ENCODE results near the gene KRT15. TPM values are rescaled to one million over a fixed set of nuclear protein-coding genes. Genes with fewer than 3 reads are reported as not detected.
A peak's percentile ranks its signal among the peaks of the same experiment; 100 is the strongest.

Gene KRT15
- polyA plus RNA-seq, 2 donors = 1,457 to 2,808 TPM

- H3K4me1 ChIP-seq (ENCODE audit: control insufficient read depth in 2 of 2, insufficient read depth in 2 of 2, low read length in 1 of 2) = no peaks in the 10 kb centered on the region
- no peaks in the 10 kb centered on the region for H3K27me3 ChIP-seq (ENCODE audit: control insufficient read depth in 1 of 2, insufficient read depth in 2 of 2, low read length in 2 of 2)
- no peak overlapping the region for H3K4me3 ChIP-seq (ENCODE audit: low read depth in 1 of 2, low read length in 2 of 2)
- 78 to 85% methylated on average over 7 to 8 of the region's 8 CpGs for WGBS, 2 donors
- no peak overlapping the region for H3K27ac ChIP-seq (ENCODE audit: low read depth in 2 of 2, low read length in 1 of 2)
- H3K9me3 ChIP-seq (ENCODE audit: control insufficient read depth in 2 of 2, insufficient read depth in 1 of 2, low read depth in 1 of 2, low read length in 1 of 2) = no peaks in the 10 kb centered on the region
- H3K36me3 ChIP-seq (ENCODE audit: control insufficient read depth in 2 of 2, insufficient read depth in 2 of 2, low read length in 1 of 2) = no peaks in the 10 kb centered on the region
Observed at GRCh38 chr17:41478237-41478636, 40.5 kb downstream of the KRT15 start.

GRCh38 chr17:41476866-41477815 lies 41.5 kb downstream of the KRT15 start:
- Histone ChIP-seq H3K27me3 (ENCODE audit: control insufficient read depth in 1 of 2, insufficient read depth in 2 of 2, low read length in 2 of 2) (no peaks in the 10 kb centered on the region), H3K9me3 (ENCODE audit: control insufficient read depth in 2 of 2, insufficient read depth in 1 of 2, low read depth in 1 of 2, low read length in 1 of 2) (no peaks in the 10 kb centered on the region), H3K36me3 (ENCODE audit: control insufficient read depth in 2 of 2, insufficient read depth in 2 of 2, low read length in 1 of 2) (no peaks in the 10 kb centered on the region), H3K4me1 (ENCODE audit: control insufficient read depth in 2 of 2, insufficient read depth in 2 of 2, low read length in 1 of 2) (no peaks in the 10 kb centered on the region), H3K4me3 (ENCODE audit: low read depth in 1 of 2, low read length in 2 of 2) (no peak overlapping the region), H3K27ac (ENCODE audit: low read depth in 2 of 2, low read length in 1 of 2) (no peak overlapping the region)
- WGBS, 2 donors = 84 to 90% methylated on average over 22 of the region's 22 CpGs

GRCh38 chr17:41475421-41475820 lies 43.3 kb downstream of the KRT15 start:
- Histone ChIP-seq H3K27ac (ENCODE audit: low read depth in 2 of 2, low read length in 1 of 2) (no peak overlapping the region), H3K27me3 (ENCODE audit: control insufficient read depth in 1 of 2, insufficient read depth in 2 of 2, low read length in 2 of 2) (no peaks in the 10 kb centered on the region), H3K36me3 (ENCODE audit: control insufficient read depth in 2 of 2, insufficient read depth in 2 of 2, low read length in 1 of 2) (no peaks in the 10 kb centered on the region), H3K9me3 (ENCODE audit: control insufficient read depth in 2 of 2, insufficient read depth in 1 of 2, low read depth in 1 of 2, low read length in 1 of 2) (no peaks in the 10 kb centered on the region), H3K4me3 (ENCODE audit: low read depth in 1 of 2, low read length in 2 of 2) (no peak overlapping the region), H3K4me1 (ENCODE audit: control insufficient read depth in 2 of 2, insufficient read depth in 2 of 2, low read length in 1 of 2) (no peaks in the 10 kb centered on the region)
- WGBS, 2 donors = 80 to 87% methylated on average over 4 of the region's 4 CpGs

- Histone ChIP-seq H3K9me3 (ENCODE audit: control insufficient read depth in 2 of 2, insufficient read depth in 1 of 2, low read depth in 1 of 2, low read length in 1 of 2) (no peaks in the 10 kb centered on the region), H3K4me3 (ENCODE audit: low read depth in 1 of 2, low read length in 2 of 2) (no peak overlapping the region), H3K4me1 (ENCODE audit: control insufficient read depth in 2 of 2, insufficient read depth in 2 of 2, low read length in 1 of 2) (no peaks in the 10 kb centered on the region), H3K36me3 (ENCODE audit: control insufficient read depth in 2 of 2, insufficient read depth in 2 of 2, low read length in 1 of 2) (no peaks in the 10 kb centered on the region), H3K27ac (ENCODE audit: low read depth in 2 of 2, low read length in 1 of 2) (no peak overlapping the region), H3K27me3 (ENCODE audit: control insufficient read depth in 1 of 2, insufficient read depth in 2 of 2, low read length in 2 of 2) (no peaks in the 10 kb centered on the region)
- 62 to 76% methylated on average over 8 of the region's 8 CpGs for WGBS, 2 donors
Observed at GRCh38 chr17:41474863-41475262, 43.8 kb downstream of the KRT15 start.

GRCh38 chr17:41468346-41468745 lies 50.3 kb downstream of the KRT15 start:
- Histone ChIP-seq H3K9me3 (ENCODE audit: control insufficient read depth in 2 of 2, insufficient read depth in 1 of 2, low read depth in 1 of 2, low read length in 1 of 2) (no peaks in the 10 kb centered on the region), H3K27ac (ENCODE audit: low read depth in 2 of 2, low read length in 1 of 2) (no peak overlapping the region), H3K4me3 (ENCODE audit: low read depth in 1 of 2, low read length in 2 of 2) (no peak overlapping the region), H3K27me3 (ENCODE audit: control insufficient read depth in 1 of 2, insufficient read depth in 2 of 2, low read length in 2 of 2) (no peaks in the 10 kb centered on the region), H3K36me3 (ENCODE audit: control insufficient read depth in 2 of 2, insufficient read depth in 2 of 2, low read length in 1 of 2) (no peaks in the 10 kb centered on the region), H3K4me1 (ENCODE audit: control insufficient read depth in 2 of 2, insufficient read depth in 2 of 2, low read length in 1 of 2) (peaks cover 10 to 18% of the 10 kb centered on the region in 2 donors)

GRCh38 chr17:41467561-41467960 lies 51.1 kb downstream of the KRT15 start:
- H3K27me3 ChIP-seq (ENCODE audit: control insufficient read depth in 1 of 2, insufficient read depth in 2 of 2, low read length in 2 of 2) = no peaks in the 10 kb centered on the region
- no peaks in the 10 kb centered on the region for H3K9me3 ChIP-seq (ENCODE audit: control insufficient read depth in 2 of 2, insufficient read depth in 1 of 2, low read depth in 1 of 2, low read length in 1 of 2)
- 38 to 61% methylated on average over 4 of the region's 4 CpGs for WGBS, 2 donors
- H3K4me1 ChIP-seq (ENCODE audit: control insufficient read depth in 2 of 2, insufficient read depth in 2 of 2, low read length in 1 of 2) = peaks cover 10 to 18% of the 10 kb centered on the region in 2 donors
- H3K36me3 ChIP-seq (ENCODE audit: control insufficient read depth in 2 of 2, insufficient read depth in 2 of 2, low read length in 1 of 2) = no peaks in the 10 kb centered on the region
- H3K4me3 ChIP-seq (ENCODE audit: low read depth in 1 of 2, low read length in 2 of 2) = no peak overlapping the region
- peak overlapping the region in 1 of 2 donors; percentile 26 for H3K27ac ChIP-seq (ENCODE audit: low read depth in 2 of 2, low read length in 1 of 2)

GRCh38 chr17:41466988-41467387 lies 51.7 kb downstream of the KRT15 start, which contains the start of gene KRT32:
TSS of gene KRT32 (minus strand) at chr17:41467386. CDS start at chr17:41467325, 61 bp downstream.
- no peaks in the 10 kb centered on the region for H3K36me3 ChIP-seq (ENCODE audit: control insufficient read depth in 2 of 2, insufficient read depth in 2 of 2, low read length in 1 of 2)
- H3K9me3 ChIP-seq (ENCODE audit: control insufficient read depth in 2 of 2, insufficient read depth in 1 of 2, low read depth in 1 of 2, low read length in 1 of 2) = no peaks in the 10 kb centered on the region
- WGBS, 2 donors = 71 to 72% methylated on average over 14 of the region's 14 CpGs
- H3K4me1 ChIP-seq (ENCODE audit: control insufficient read depth in 2 of 2, insufficient read depth in 2 of 2, low read length in 1 of 2) = peaks cover 10 to 18% of the 10 kb centered on the region in 2 donors
- no peak within 1 kb of the TSS for H3K4me3 ChIP-seq (ENCODE audit: low read depth in 1 of 2, low read length in 2 of 2)
- no peaks in the 10 kb centered on the region for H3K27me3 ChIP-seq (ENCODE audit: control insufficient read depth in 1 of 2, insufficient read depth in 2 of 2, low read length in 2 of 2)
- peak within 1 kb of the TSS; percentile 5 to 61 for H3K27ac ChIP-seq (ENCODE audit: low read depth in 2 of 2, low read length in 1 of 2)

GRCh38 chr17:41464682-41465081 lies 54.0 kb downstream of the KRT15 start:
- H3K36me3 ChIP-seq (ENCODE audit: control insufficient read depth in 2 of 2, insufficient read depth in 2 of 2, low read length in 1 of 2) = no peaks in the 10 kb centered on the region
- H3K9me3 ChIP-seq (ENCODE audit: control insufficient read depth in 2 of 2, insufficient read depth in 1 of 2, low read depth in 1 of 2, low read length in 1 of 2) = no peaks in the 10 kb centered on the region
- 17 to 37% methylated on average over 6 of the region's 6 CpGs for WGBS, 2 donors
- peak overlapping the region in 1 of 2 donors; percentile 50 for H3K27ac ChIP-seq (ENCODE audit: low read depth in 2 of 2, low read length in 1 of 2)
- H3K4me3 ChIP-seq (ENCODE audit: low read depth in 1 of 2, low read length in 2 of 2) = no peak overlapping the region
- peaks cover 10 to 24% of the 10 kb centered on the region in 2 donors for H3K4me1 ChIP-seq (ENCODE audit: control insufficient read depth in 2 of 2, insufficient read depth in 2 of 2, low read length in 1 of 2)
- no peaks in the 10 kb centered on the region for H3K27me3 ChIP-seq (ENCODE audit: control insufficient read depth in 1 of 2, insufficient read depth in 2 of 2, low read length in 2 of 2)

GRCh38 chr17:41464173-41464572 lies 54.5 kb downstream of the KRT15 start:
- Histone ChIP-seq H3K9me3 (ENCODE audit: control insufficient read depth in 2 of 2, insufficient read depth in 1 of 2, low read depth in 1 of 2, low read length in 1 of 2) (no peaks in the 10 kb centered on the region), H3K4me3 (ENCODE audit: low read depth in 1 of 2, low read length in 2 of 2) (no peak overlapping the region), H3K4me1 (ENCODE audit: control insufficient read depth in 2 of 2, insufficient read depth in 2 of 2, low read length in 1 of 2) (peaks cover 10 to 24% of the 10 kb centered on the region in 2 donors), H3K36me3 (ENCODE audit: control insufficient read depth in 2 of 2, insufficient read depth in 2 of 2, low read length in 1 of 2) (no peaks in the 10 kb centered on the region), H3K27ac (ENCODE audit: low read depth in 2 of 2, low read length in 1 of 2) (peak overlapping the region in 1 of 2 donors; percentile 50), H3K27me3 (ENCODE audit: control insufficient read depth in 1 of 2, insufficient read depth in 2 of 2, low read length in 2 of 2) (no peaks in the 10 kb centered on the region)
- WGBS, 2 donors = 85% methylated on average over 11 of the region's 11 CpGs

- 90 to 92% methylated on average over 8 of the region's 8 CpGs for WGBS, 2 donors
- no peaks in the 10 kb centered on the region for H3K36me3 ChIP-seq (ENCODE audit: control insufficient read depth in 2 of 2, insufficient read depth in 2 of 2, low read length in 1 of 2)
- H3K27ac ChIP-seq (ENCODE audit: low read depth in 2 of 2, low read length in 1 of 2) = no peak overlapping the region
- no peak overlapping the region for H3K4me3 ChIP-seq (ENCODE audit: low read depth in 1 of 2, low read length in 2 of 2)
- H3K27me3 ChIP-seq (ENCODE audit: control insufficient read depth in 1 of 2, insufficient read depth in 2 of 2, low read length in 2 of 2) = no peaks in the 10 kb centered on the region
- H3K4me1 ChIP-seq (ENCODE audit: control insufficient read depth in 2 of 2, insufficient read depth in 2 of 2, low read length in 1 of 2) = peaks cover 10 to 24% of the 10 kb centered on the region in 2 donors
- no peaks in the 10 kb centered on the region for H3K9me3 ChIP-seq (ENCODE audit: control insufficient read depth in 2 of 2, insufficient read depth in 1 of 2, low read depth in 1 of 2, low read length in 1 of 2)
Observed at GRCh38 chr17:41463746-41464145, 54.9 kb downstream of the KRT15 start.

Data from esophagus (tissue), 2 donors.